GM18498 (cell line): ENCODE measurements around the gene GPRASP2.

ENCODE experiments used
- ATAC-seq: cut with Tn5 transposase; IDR thresholded peaks from one replicate; pipeline ENCODE4 v1.9.1; 2021; ENCODE audit warnings: mild to moderate bottlenecking, moderate library complexity; ENCODE audit not compliant: unreplicated experiment

GPRASP2 gene

GRCh38 chrX:102744307-102744706 is 32.1 kb downstream of the GPRASP2 start:
- ATAC-seq, result no peak

DNA sequence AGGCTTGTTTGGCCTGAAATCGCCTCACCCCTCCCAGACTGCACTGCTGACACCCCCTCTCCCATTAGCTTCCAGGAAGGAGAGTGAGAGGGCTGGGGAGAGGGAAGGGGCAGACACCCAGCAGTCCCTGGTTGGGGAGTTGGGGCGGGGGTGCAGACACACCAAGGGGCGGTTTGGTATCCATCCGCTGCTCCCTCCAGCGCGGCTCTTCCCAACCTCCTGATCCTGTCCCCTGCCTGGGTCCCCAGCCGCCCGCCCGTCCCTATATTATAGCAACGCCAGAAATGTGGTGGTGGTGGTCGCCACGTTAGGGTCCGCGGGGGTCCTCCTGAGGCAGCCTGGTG is 33.2 kb downstream of the GPRASP2 start:
- ATAC-seq, result no peak

DNA sequence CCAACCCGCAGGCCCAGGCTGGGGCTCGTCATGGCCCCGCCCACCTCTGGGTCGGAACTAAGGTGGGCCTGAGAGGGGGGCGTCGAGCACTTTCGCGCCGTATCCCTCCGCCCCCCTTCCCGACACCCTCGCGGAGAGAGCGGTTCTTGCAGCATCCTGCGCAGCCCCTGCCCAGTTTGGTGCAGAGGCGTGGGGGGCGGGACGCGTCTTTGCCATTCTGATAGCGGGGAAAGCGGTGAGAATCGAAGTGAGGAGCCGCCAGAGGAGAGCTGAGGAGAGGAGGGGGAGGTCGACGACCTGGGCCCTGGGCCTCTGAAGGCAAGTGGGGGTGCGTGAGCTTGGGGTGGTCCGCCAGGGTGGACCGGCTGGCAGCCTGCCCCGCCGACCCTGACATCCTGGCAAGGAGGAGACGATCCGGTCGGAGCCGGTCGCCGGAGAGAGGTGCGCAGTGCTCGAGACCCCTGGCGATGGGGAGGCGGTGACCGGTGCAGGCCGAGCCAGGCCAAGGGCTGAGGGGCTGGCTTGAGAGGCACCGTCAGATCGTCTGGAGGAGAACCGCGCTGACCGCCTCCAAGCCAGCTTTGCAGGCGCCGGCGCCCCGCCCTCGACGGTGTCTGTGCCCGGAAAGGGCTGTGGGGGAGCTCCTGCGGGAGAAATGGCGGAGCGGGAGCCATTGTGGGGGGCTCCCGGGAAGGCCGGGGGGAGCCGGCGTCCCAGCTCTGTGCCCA is 33.8 kb downstream of the GPRASP2 start:
- peak; percentile 69 for ATAC-seq

GRCh38 chrX:102765217-102765616 is 53.0 kb downstream of the GPRASP2 start:
- ATAC-seq, result no peak

DNA sequence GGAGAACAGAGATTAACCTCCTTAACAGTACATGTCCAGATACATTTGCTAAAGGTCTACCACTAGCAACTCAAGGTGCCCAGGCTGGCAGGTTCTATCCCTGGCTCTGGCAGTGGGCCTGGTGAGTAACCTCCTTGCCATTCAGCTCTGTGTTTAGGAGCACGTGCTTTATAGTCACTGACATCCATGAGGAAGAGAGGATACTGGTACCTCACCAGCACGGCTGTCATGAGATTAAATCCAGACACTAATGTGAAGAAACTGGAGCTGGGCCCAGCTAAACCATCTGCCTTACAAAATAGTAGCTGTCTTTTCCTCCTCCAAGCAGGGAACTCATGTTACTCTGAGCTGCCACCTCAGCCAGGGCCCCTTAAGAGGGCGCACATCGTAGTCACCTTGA is 53.6 kb downstream of the GPRASP2 start:
- ATAC-seq, result no peak

- no peak for ATAC-seq
These were observed 55.0 kb downstream of the GPRASP2 start for GRCh38 chrX:102767287-102767686.
